HepG2 (cell line): ENCODE results near the gene NR3C2.

ENCODE experiments used
- AFF4 ChIP-seq: sonication (generic); formaldehyde crosslinking; IDR thresholded peaks from 2 replicates; pipeline ENCODE4 v1.4.0; 2020; ENCODE audit warnings: missing genetic modification reagents
- RFX5 ChIP-seq: IDR thresholded peaks from 2 replicates; pipeline ENCODE4 v1.6.1; 2011; ENCODE audit warnings: low read depth, low read length, improper control_type of control experiment

GRCh38 chr4:148487181-148487580, 45.0 kb upstream of the NR3C2 start:
- TF ChIP-seq AFF4 (CRISPR knock-in tag) (no peak), RFX5 (no peak)
